CD4-positive, alpha-beta T cell treated with Interleukin-6 at 100 ng/mL for 8 hours (primary cell): ENCODE measurements around the gene GALNS.
A peak's percentile ranks its signal among the peaks of the same experiment; 100 is the strongest.
"Not testable (repeated sequence)": the region's sequence is repeated elsewhere in the genome, so short reads cannot be mapped to it uniquely, and the experiment has no call there.

Experiments
- DNase-seq: peaks from one replicate; pipeline ENCODE4 v3.0.0-alpha.2; 2020; ENCODE audit warnings: mixed read lengths, low spot score

Gene GALNS

DNA sequence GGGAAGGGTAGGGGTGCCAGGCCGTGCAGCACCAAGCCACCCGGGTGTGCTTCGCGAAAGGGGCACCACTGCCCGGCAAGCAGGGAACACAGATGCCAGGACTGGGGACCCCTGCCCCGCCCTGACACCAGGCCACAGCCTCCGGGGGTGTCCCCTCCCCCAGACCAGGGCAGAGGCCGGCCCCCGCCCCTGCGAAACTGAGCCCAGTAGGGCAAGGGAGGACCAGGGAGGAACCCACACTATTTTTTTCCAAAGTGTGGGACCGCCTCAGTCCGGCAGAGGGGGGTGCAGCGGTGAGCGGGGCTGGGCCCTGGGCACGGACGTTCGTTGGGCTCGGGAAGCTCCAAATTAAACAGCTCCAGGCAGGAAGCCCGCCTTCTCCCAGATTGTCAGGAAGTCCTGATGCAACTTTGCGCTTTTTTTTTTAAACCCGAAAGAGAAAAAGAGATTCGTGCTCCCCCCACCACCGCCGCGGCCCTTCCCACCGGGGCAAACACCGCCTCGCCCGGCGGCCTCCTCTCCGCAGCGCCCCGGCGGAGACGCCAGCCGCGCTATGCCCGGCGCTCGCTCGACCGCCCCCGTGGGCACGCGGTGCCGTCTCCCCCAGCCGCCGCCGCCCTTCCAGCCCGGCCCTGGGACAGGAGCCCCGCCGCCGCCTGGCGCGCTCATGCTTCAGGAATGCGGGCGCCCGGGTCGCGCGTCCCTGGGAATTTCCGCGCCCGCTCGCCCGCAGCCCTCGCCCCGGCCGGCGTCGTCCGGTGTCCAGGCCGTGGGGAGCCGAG is 72.5 kb downstream of the GALNS start:
- peak; percentile 40 for DNase-seq

DNA sequence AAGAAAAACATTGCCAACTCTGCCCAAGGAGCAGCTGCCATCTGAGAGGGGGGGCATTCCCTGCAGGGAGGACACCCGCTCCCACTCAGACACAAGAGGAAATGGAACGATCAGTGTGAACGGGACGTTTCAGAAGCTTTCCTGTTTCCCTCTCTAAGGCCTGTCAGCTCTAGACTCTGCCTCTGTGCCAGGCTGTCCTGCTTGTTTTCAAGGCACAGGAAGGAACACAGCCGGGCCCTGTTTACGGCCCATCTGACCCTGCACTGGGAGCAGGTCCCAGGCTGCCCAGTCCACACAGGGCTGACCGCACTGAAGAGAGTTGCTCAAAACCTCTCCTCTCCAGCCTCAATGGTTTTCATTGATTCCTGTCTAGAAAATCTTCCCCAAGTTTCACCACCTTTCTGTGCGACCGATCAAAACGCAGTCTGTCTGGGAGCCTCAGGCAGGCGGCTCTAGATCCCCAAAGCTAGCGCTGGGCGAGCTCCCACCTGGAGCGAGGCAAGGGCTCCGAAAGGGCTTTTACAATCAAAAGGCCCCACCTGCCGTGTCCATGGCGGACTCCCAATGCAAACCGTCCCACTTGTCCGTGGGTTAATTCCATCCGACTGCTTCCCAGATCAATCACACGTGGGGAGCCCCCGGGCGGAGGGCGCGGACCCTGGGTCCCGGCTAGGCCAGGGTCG is 73.2 kb downstream of the GALNS start:
- DNase-seq: no peak

GRCh38 chr16:88782454-88783390 is 74.0 kb downstream of the GALNS start:
- DNase-seq: peak; percentile 45

- peak; percentile 69 for DNase-seq
These were observed 75.3 kb downstream of the GALNS start for GRCh38 chr16:88781140-88782077.

GRCh38 chr16:88780142-88781062 is 76.3 kb downstream of the GALNS start:
- no peak for DNase-seq

DNA sequence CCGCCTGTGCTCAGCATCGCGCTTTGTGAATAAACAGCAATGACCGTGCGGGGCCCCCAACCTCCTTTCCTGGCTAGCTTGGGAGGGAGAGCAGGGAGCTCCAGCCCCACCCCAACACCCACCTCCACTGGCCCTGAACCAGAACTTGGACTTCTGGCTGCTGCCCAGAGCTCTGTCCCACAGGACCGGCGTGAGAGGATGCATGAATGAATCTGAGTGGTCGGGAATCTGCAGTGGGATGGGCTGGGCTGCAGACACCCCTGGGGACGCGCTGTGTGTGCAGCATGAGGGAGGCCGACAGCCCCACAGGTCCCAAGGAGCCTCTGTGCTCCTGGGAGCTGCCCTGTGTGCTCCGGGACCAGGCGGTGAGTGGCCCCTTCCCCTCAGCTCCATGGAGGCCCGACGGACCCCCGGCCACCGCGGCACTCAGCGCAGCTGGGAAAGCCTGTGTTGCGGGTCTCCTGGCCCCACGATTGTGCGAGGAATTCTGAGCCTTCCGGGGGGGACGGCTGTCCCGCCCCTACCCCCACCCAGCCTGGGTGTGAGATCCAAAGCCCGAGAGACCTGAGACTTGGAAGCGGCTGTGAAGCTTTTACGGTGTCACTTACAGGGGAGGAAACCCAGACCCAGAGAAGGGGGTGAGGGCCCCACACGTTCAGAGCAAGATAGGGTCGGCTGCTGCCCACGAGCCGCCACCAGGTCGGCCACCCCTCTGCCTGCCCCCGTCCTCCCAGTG is 77.2 kb downstream of the GALNS start:
- DNase-seq: no peak

GRCh38 chr16:88778541-88779065 is 78.1 kb downstream of the GALNS start:
- DNase-seq: no peak

GRCh38 chr16:88778271-88778525 is 78.5 kb downstream of the GALNS start:
- DNase-seq: no peak

GRCh38 chr16:88777471-88778270 is 79.1 kb downstream of the GALNS start:
- no peak for DNase-seq

DNA sequence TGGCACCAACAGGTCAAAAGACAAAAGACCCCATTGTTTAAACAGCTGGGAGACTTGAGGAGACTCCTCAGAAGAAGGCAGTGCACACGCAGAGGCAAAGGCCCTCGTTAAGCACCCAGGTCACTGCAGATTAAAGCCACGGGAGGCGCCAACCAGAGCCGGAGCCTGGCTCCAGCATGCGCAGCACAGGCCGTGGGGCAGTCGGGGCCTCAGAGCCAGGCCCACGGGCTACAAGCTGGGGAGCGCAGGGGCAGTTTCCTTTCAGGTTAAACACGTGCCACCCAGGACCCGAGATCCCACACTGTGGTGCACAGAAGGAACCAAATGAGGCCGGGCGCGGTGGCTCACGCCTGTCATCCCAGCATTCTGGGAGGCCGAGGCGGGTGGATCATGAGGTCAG is 80.9 kb downstream of the GALNS start:
- no peak for DNase-seq

DNA sequence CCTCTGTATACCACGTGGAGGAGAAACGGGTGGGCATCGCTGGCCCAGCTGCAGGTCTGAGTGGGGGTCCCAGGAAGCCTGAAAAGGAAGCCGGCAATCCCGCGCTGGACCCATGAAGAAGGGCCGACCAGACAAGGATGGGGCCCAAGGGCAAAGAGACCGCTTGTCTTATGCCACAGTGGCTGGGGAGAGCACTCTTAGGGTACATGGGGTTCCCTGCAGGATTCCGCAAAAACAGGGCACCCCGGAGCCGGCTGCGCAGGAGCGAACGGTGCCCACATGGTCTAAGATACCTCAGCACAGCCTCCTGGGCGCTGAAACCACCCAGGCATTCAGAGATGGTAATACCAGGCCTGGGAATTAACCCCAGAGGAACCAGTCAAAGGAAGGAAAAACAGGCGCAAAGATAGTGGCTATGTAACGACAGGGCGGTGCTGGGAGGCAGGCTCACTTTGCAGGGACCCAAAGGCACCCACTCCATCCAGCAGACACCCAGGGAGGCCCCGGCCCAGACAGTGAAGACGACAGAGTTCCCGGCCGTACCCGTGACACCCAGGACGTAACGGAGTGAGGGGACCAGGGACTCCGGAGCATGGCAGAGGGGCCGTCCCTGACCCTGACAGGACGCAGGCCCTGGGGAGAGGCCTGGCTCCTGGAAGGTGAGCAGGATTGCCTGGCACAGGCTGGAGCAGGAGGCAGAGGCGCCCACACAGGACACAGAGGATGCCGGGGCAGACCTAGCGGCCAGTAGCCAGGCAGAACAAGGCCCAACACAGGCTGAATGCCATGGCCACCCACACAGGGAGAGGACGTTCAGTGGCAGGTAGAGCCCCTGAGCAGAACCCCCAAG is 82.0 kb downstream of the GALNS start:
- no peak for DNase-seq

DNA sequence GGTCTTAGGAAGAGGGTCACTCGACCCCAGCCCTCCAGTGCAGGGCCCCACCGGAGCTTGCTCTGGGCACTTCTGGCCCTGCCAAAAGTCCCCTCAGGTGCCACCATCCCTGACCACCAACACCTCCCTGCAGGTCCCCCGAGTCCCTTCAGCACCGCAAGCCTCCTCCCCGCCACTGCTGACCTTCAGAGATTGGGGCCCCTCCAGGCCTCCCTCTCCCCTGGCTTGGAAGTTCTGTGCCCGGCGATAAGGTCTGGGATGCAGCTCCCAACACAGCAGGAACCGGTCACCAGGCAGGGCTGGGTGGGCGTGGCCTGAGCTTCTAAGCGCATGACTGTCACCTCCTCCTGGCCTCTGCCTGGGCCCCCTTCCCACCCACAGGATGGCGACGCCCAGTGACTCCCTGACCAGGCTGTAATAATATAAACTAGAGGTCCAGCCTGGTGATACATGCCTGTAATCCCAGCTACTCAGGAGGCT is 82.9 kb downstream of the GALNS start:
- no peak for DNase-seq

- DNase-seq: no peak
These were observed 83.6 kb downstream of the GALNS start for GRCh38 chr16:88772871-88773811.

GRCh38 chr16:88771781-88772180 is 85.0 kb downstream of the GALNS start:
- not testable (repeated sequence) for DNase-seq

GRCh38 chr16:88771294-88771772 is 85.4 kb downstream of the GALNS start:
- no peak for DNase-seq
